B cell (primary cell): ENCODE results near the gene HEXD.

ENCODE experiments used
- EZH2 ChIP-seq: IDR thresholded peaks from 2 replicates; pipeline ENCODE4 v1.6.1; 2012; ENCODE audit warnings: borderline replicate concordance, low read depth, mild to moderate bottlenecking, moderate library complexity, low read length; ENCODE audit not compliant: insufficient read depth, poor library complexity, severe bottlenecking
- TF ChIP-seq, protein P1 (sequence below): fragments of 200-600 bp; IDR thresholded peaks from one replicate; pipeline ENCODE4 v1.8.0; 2022; ENCODE audit warnings: antibody characterized with exemption, mild to moderate bottlenecking

- TF ChIP-seq, protein P1, sequence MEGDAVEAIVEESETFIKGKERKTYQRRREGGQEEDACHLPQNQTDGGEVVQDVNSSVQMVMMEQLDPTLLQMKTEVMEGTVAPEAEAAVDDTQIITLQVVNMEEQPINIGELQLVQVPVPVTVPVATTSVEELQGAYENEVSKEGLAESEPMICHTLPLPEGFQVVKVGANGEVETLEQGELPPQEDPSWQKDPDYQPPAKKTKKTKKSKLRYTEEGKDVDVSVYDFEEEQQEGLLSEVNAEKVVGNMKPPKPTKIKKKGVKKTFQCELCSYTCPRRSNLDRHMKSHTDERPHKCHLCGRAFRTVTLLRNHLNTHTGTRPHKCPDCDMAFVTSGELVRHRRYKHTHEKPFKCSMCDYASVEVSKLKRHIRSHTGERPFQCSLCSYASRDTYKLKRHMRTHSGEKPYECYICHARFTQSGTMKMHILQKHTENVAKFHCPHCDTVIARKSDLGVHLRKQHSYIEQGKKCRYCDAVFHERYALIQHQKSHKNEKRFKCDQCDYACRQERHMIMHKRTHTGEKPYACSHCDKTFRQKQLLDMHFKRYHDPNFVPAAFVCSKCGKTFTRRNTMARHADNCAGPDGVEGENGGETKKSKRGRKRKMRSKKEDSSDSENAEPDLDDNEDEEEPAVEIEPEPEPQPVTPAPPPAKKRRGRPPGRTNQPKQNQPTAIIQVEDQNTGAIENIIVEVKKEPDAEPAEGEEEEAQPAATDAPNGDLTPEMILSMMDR: no peak
- TF ChIP-seq EZH2: no peak
Measured at GRCh38 chr17:82383411-82383810, 34.7 kb upstream of the HEXD start.
